Panc1 (cell line): Measurements from ENCODE around the gene EFR3B. TPM values are rescaled to one million over a fixed set of nuclear protein-coding genes. Genes with fewer than 3 reads are reported as not detected.
A peak's percentile ranks its signal among the peaks of the same experiment; 100 is the strongest.

Experiments
- ATAC-seq: fragments of 200-7000 bp; cut with Tn5 transposase; 2 replicates; pipeline ENCODE4 v1.9.1; 2020; ENCODE audit warnings: mild to moderate bottlenecking, moderate library complexity
- BruUV-seq: library from RNA; stranded (reverse); fragments of 400-500 nt; replicated peaks from 2 replicates; lab custom pipeline; 2021; lab: Mats Ljungman, UMichigan
- CTCF ChIA-PET: fragments of 300-600 bp; sonication (Branson Sonifier 250); formaldehyde crosslinking; loops from one replicate; lab custom pipeline; 2022; ENCODE audit warnings: antibody characterized with exemption; lab: Charles Lee
- POLR2A ChIA-PET: fragments of 300-600 bp; sonication (Branson Sonifier 250); formaldehyde crosslinking; loops from one replicate; lab custom pipeline; 2022; ENCODE audit warnings: antibody characterized with exemption; lab: Charles Lee
- DNase-seq: peaks from one replicate; pipeline ENCODE4 v3.0.0-alpha.2; 2010; ENCODE audit warnings: low read depth, low spot score
- H3K27ac ChIP-seq: 2 replicates; pipeline ENCODE4 v1.5.1; 2011; ENCODE audit warnings: mild to moderate bottlenecking, low read length, inconsistent platforms
- H3K27me3 ChIP-seq: fragments of 200-500 bp; sonication (Bioruptor generic); 2 replicates; pipeline ENCODE4 v1.6.0; 2014; ENCODE audit warnings: low read length, inconsistent platforms; ENCODE audit not compliant: control insufficient read depth, insufficient read depth
- H3K36me3 ChIP-seq: fragments of 200-500 bp; sonication (Bioruptor generic); 2 replicates; pipeline ENCODE4 v1.5.1; 2014; ENCODE audit warnings: inconsistent platforms, mild to moderate bottlenecking, low read length, moderate library complexity; ENCODE audit not compliant: control insufficient read depth, insufficient read depth
- H3K4me1 ChIP-seq: 2 replicates; pipeline ENCODE4 v1.5.1; 2011; ENCODE audit warnings: inconsistent platforms, mild to moderate bottlenecking, low read length, moderate library complexity; ENCODE audit not compliant: control insufficient read depth, insufficient read depth
- H3K4me3 ChIP-seq, 2 experiments: 2 replicates each; pipeline ENCODE4 v1.5.1; 2011 to 2012; ENCODE audit warnings: low read depth in 2 of 2, low read length in 2 of 2, mild to moderate bottlenecking in 2 of 2, inconsistent platforms in 1 of 2, moderate library complexity in 1 of 2
- H3K9me3 ChIP-seq: fragments of 200-500 bp; sonication (Bioruptor generic); 2 replicates; pipeline ENCODE4 v1.5.1; 2014; ENCODE audit warnings: low read depth, mild to moderate bottlenecking, inconsistent platforms, low read length, moderate library complexity; ENCODE audit not compliant: control insufficient read depth, insufficient read depth
- CTCF ChIP-seq: fragments of 450-650 bp; IDR thresholded peaks from 2 replicates; pipeline ENCODE4 v1.5.1; 2017; ENCODE audit warnings: mild to moderate bottlenecking
- POLR2AphosphoS5 ChIP-seq: IDR thresholded peaks from 2 replicates; pipeline ENCODE4 v1.6.1; 2012; ENCODE audit warnings: mild to moderate bottlenecking, low read depth, low read length, moderate library complexity
- REST ChIP-seq, 2 experiments: IDR thresholded peaks; 2 replicates each; pipeline ENCODE4 v1.6.1; 2011 to 2012; ENCODE audit warnings: low read depth in 2 of 2, control low read depth in 1 of 2, low read length in 1 of 2, mild to moderate bottlenecking in 1 of 2, moderate library complexity in 1 of 2; ENCODE audit not compliant: insufficient read depth in 1 of 2
- SIN3A ChIP-seq: IDR thresholded peaks from 2 replicates; pipeline ENCODE4 v1.6.1; 2012; ENCODE audit warnings: low read depth, mild to moderate bottlenecking, low read length, moderate library complexity, borderline replicate concordance; ENCODE audit not compliant: insufficient read depth
- TCF7L2 ChIP-seq: IDR thresholded peaks from 2 replicates; pipeline ENCODE4 v1.6.1; 2011; ENCODE audit warnings: mild to moderate bottlenecking, low read depth, low read length, inconsistent platforms
- in situ Hi-C: cut with HindIII; loops from 2 replicates; pipeline ENCODE4 v1.10.0; 2016; ENCODE audit warnings: low sequenced_read_pairs, low pct_unique_long_range_greater_than_20kb
- intact Hi-C: fragments of 100-400 bp; cut with micrococcal nuclease; formaldehyde crosslinking; loops from one replicate; pipeline ENCODE4 v1.10.0; 2022; ENCODE audit not compliant: unreplicated experiment
- total RNA-seq: library from RNA; stranded (reverse); gene quantifications from one replicate; pipeline ENCODE4 v1.2.1, GENCODE V29; 2021; ENCODE audit not compliant: unreplicated experiment

Gene EFR3B
- total RNA-seq, 1 experiment from 2014 or later = 8.9 TPM

- peak overlapping the region; percentile 40; the same call in 1 of the 2 replicates for H3K27ac ChIP-seq
- H3K4me3 ChIP-seq = peak overlapping the region in 1 of 2 experiments; percentile 26; a peak in 2 of 4 replicates
- no peaks in the 10 kb centered on the region for H3K36me3 ChIP-seq
- no peaks in the 10 kb centered on the region for H3K27me3 ChIP-seq
- ChIA-PET POLR2A (no interaction called here), CTCF (no interaction called here)
- intact Hi-C loops (no loop called here), in situ Hi-C loops (no loop called here)
- DNase-seq (peak; percentile 69), ATAC-seq (peak; percentile 95)
- no peaks in the 10 kb centered on the region for H3K9me3 ChIP-seq
- TF ChIP-seq CTCF (no peak), SIN3A (no peak), REST (IDR thresholded peaks at IDR 0.05; ENCODE audit: insufficient read depth in 1 of 2, low read depth in 2 of 2, low read length in 1 of 2) (no peak), POLR2AphosphoS5 (no peak), TCF7L2 (no peak)
- H3K4me1 ChIP-seq = peaks cover 15% of the 10 kb centered on the region
- no TSS peak for BruUV-seq
These were observed 36.5 kb downstream of the EFR3B start for GRCh38 chr2:25078170-25079049.

- H3K4me1 ChIP-seq = peaks cover 15% of the 10 kb centered on the region
- intact Hi-C loops = no loop called here
- 0 out of 2 replicates have a peak overlapping the region, but pooled peaks have one; percentile 40 for H3K27ac ChIP-seq
- no peaks in the 10 kb centered on the region for H3K9me3 ChIP-seq
- ChIA-PET POLR2A (no interaction called here), CTCF (no interaction called here)
- H3K4me3 ChIP-seq = peak overlapping the region in 1 of 2 experiments; percentile 26; a peak in 2 of 4 replicates
- H3K27me3 ChIP-seq = no peaks in the 10 kb centered on the region
- no peak for DNase-seq
- no peak for TF ChIP-seq SIN3A
- TF ChIP-seq TCF7L2 = no peak
- TF ChIP-seq REST (IDR thresholded peaks at IDR 0.05; ENCODE audit: insufficient read depth in 1 of 2, low read depth in 2 of 2, low read length in 1 of 2) = no peak
- no peak for TF ChIP-seq CTCF
- BruUV-seq = no TSS peak
- in situ Hi-C loops = no loop called here
- H3K36me3 ChIP-seq = no peaks in the 10 kb centered on the region
- peak; percentile 22; the same call in 1 of the 2 replicates for ATAC-seq
These were observed 37.3 kb downstream of the EFR3B start for GRCh38 chr2:25079050-25079635.
